Neural cell (in vitro differentiated cells): ENCODE results near the gene TRAPPC2L. TPM values are rescaled to one million over a fixed set of nuclear protein-coding genes. Genes with fewer than 3 reads are reported as not detected.

Experiments used
- H2AFZ ChIP-seq: fragments of 200-600, 300-800 bp; sonication (generic), shearing (Covaris generic); 2 replicates; pipeline ENCODE4 v1.6.0; 2014; ENCODE audit warnings: low read depth, mild to moderate bottlenecking, antibody characterized with exemption, low read length, moderate library complexity
- H3F3A ChIP-seq: fragments of 200-600 bp; shearing (Covaris generic); 2 replicates; pipeline ENCODE4 v1.6.1; 2016; ENCODE audit warnings: mild to moderate bottlenecking, moderate library complexity, mixed read lengths, antibody characterized with exemption, low read length; ENCODE audit not compliant: insufficient read depth, poor library complexity, severe bottlenecking
- H3K27ac ChIP-seq: fragments of 200-600, 300-800 bp; sonication (generic), shearing (Covaris generic); 2 replicates; pipeline ENCODE4 v1.5.1; 2014; ENCODE audit warnings: mild to moderate bottlenecking, low read length, moderate library complexity
- H3K27me3 ChIP-seq: fragments of 300-800, 200-600 bp; sonication (generic), shearing (Covaris generic); 2 replicates; pipeline ENCODE4 v1.6.0; 2014; ENCODE audit warnings: mild to moderate bottlenecking, low read depth, low read length, moderate library complexity; ENCODE audit not compliant: insufficient read depth
- H3K36me3 ChIP-seq: fragments of 300-800, 200-600 bp; sonication (generic), shearing (Covaris generic); 2 replicates; pipeline ENCODE4 v1.5.1; 2014; ENCODE audit warnings: mild to moderate bottlenecking, antibody characterized with exemption, low read length, moderate library complexity; ENCODE audit not compliant: insufficient read depth
- H3K4me2 ChIP-seq: fragments of 300-800, 200-600 bp; sonication (generic), shearing (Covaris generic); 2 replicates; pipeline ENCODE4 v1.6.0; 2014; ENCODE audit warnings: mild to moderate bottlenecking, low read length
- H3K4me3 ChIP-seq: fragments of 300-800, 200-600 bp; sonication (generic), shearing (Covaris generic); 2 replicates; pipeline ENCODE4 v1.5.1; 2014; ENCODE audit warnings: mild to moderate bottlenecking, low read length, moderate library complexity
- H3K79me2 ChIP-seq: fragments of 200-600 bp; shearing (Covaris generic); replicated peaks from 2 replicates; pipeline ENCODE4 v1.6.0; 2014; ENCODE audit warnings: mild to moderate bottlenecking, low read length, moderate library complexity; ENCODE audit not compliant: insufficient read depth
- H3K9ac ChIP-seq: fragments of 300-800, 200-600 bp; sonication (generic), shearing (Covaris generic); 2 replicates; pipeline ENCODE4 v1.6.1; 2016; ENCODE audit warnings: mild to moderate bottlenecking, low read length, mixed read lengths
- H3K9me2 ChIP-seq: fragments of 200-600 bp; shearing (Covaris generic); 2 replicates; pipeline ENCODE4 v1.6.1; 2016; ENCODE audit warnings: mild to moderate bottlenecking, low read length, mixed read lengths; ENCODE audit not compliant: insufficient read depth
- H3K9me3 ChIP-seq: fragments of 200-600, 300-800 bp; sonication (generic), shearing (Covaris generic); 2 replicates; pipeline ENCODE4 v1.6.1; 2016; ENCODE audit warnings: mild to moderate bottlenecking, mixed run types, low read length, moderate library complexity, mixed read lengths
- H4K20me1 ChIP-seq: fragments of 200-600 bp; shearing (Covaris generic); 2 replicates; pipeline ENCODE4 v1.6.1; 2016; ENCODE audit warnings: mild to moderate bottlenecking, mixed run types; ENCODE audit not compliant: insufficient read depth
- EP300 ChIP-seq: fragments of 450-650 bp; conservative IDR thresholded peaks from 2 replicates; pipeline ENCODE4 v1.6.1; 2014; ENCODE audit warnings: antibody characterized with exemption, mild to moderate bottlenecking, moderate library complexity; ENCODE audit not compliant: poor library complexity, severe bottlenecking
- EZH2 ChIP-seq: fragments of 200-600, 300-800 bp; shearing (Covaris generic), sonication (generic); IDR thresholded peaks from 2 replicates; pipeline ENCODE4 v1.6.1; 2014; ENCODE audit warnings: antibody characterized with exemption, low read length, borderline replicate concordance, mild to moderate bottlenecking; ENCODE audit not compliant: insufficient read depth, poor library complexity, severe bottlenecking
- MXI1 ChIP-seq: fragments of 450-650 bp; conservative IDR thresholded peaks from 2 replicates; pipeline ENCODE4 v1.6.1; 2014; ENCODE audit warnings: antibody characterized with exemption, mild to moderate bottlenecking; ENCODE audit not compliant: poor library complexity, severe bottlenecking
- POLR2AphosphoS5 ChIP-seq: IDR thresholded peaks from 2 replicates; pipeline ENCODE4 v1.6.1; 2012
- RAD21 ChIP-seq: fragments of 450-650 bp; conservative IDR thresholded peaks from 2 replicates; pipeline ENCODE4 v1.6.1; 2014; ENCODE audit warnings: antibody characterized with exemption, mild to moderate bottlenecking, moderate library complexity
- SMC3 ChIP-seq: fragments of 450-650 bp; conservative IDR thresholded peaks from 2 replicates; pipeline ENCODE4 v1.6.1; 2014; ENCODE audit warnings: antibody characterized with exemption, mild to moderate bottlenecking, moderate library complexity; ENCODE audit not compliant: poor library complexity
- TAF1 ChIP-seq: IDR thresholded peaks from 2 replicates; pipeline ENCODE4 v1.6.1; 2012; ENCODE audit warnings: low read depth
- polyA plus RNA-seq: library from polyadenylated mRNA; depleted of rRNA; stranded (reverse); fragments of >200 nt; gene quantifications from 2 replicates; pipeline ENCODE4 v1.2.3, GENCODE V29; 2014
- TF ChIP-seq, protein P1 (sequence below): fragments of 450-650 bp; IDR thresholded peaks from 2 replicates; pipeline ENCODE4 v1.5.1; 2014; ENCODE audit warnings: antibody characterized with exemption, mild to moderate bottlenecking, moderate library complexity; ENCODE audit not compliant: poor library complexity, severe bottlenecking
- TF ChIP-seq, protein P2 (sequence below): IDR thresholded peaks from 2 replicates; pipeline ENCODE4 v1.6.1; 2012; ENCODE audit warnings: borderline replicate concordance

TRAPPC2L gene
- polyA plus RNA-seq, 1 donor from 2014 or later: 70.2 TPM

DNA sequence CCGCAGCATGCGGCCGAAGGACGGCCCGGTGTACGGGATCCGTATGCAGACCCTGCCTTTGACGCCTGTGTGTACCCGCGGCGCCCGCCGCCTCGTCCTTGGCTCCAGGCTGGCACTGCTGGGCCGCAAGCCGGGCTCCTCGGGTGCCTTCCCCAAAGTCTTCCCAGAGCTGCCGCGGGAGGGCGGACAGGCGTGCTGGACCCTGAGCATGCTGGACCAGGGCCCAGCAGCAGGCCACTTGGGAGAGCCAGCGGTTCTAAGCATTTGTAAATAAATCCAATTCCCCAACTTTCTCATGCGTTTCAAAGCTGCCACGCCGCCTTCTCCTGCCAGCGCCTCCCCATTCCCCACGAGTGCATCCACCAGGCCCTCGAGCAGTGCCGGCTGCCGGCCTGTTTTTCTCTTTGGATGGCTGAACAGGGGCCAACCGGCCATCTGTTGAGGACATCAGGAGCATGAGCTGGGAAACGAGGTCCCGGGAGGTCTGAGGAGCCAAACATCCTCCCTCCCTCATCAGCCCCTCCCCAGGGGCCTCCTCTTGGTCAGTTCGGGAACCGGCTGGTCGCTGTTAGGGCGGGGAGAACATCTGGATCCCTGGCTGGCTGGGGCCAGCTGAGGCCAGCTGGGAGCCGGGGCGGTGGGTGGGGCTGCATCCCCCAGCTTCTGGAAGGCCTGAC lies 30.1 kb downstream of the TRAPPC2L start:
- Histone ChIP-seq H3K27ac (no peak overlapping the region), H3F3A (no peaks in the 10 kb centered on the region), H3K9me2 (no peaks in the 10 kb centered on the region), H4K20me1 (no peaks in the 10 kb centered on the region), H3K4me2 (no peak overlapping the region), H3K36me3 (no peaks in the 10 kb centered on the region), H3K27me3 (no peaks in the 10 kb centered on the region), H3K4me3 (no peak overlapping the region), H3K9ac (no peak overlapping the region), H3K9me3 (no peaks in the 10 kb centered on the region), H2AFZ (no peak overlapping the region), H3K79me2 (no peaks in the 10 kb centered on the region)
- TF ChIP-seq, protein P1, sequence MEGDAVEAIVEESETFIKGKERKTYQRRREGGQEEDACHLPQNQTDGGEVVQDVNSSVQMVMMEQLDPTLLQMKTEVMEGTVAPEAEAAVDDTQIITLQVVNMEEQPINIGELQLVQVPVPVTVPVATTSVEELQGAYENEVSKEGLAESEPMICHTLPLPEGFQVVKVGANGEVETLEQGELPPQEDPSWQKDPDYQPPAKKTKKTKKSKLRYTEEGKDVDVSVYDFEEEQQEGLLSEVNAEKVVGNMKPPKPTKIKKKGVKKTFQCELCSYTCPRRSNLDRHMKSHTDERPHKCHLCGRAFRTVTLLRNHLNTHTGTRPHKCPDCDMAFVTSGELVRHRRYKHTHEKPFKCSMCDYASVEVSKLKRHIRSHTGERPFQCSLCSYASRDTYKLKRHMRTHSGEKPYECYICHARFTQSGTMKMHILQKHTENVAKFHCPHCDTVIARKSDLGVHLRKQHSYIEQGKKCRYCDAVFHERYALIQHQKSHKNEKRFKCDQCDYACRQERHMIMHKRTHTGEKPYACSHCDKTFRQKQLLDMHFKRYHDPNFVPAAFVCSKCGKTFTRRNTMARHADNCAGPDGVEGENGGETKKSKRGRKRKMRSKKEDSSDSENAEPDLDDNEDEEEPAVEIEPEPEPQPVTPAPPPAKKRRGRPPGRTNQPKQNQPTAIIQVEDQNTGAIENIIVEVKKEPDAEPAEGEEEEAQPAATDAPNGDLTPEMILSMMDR: no peak

DNA sequence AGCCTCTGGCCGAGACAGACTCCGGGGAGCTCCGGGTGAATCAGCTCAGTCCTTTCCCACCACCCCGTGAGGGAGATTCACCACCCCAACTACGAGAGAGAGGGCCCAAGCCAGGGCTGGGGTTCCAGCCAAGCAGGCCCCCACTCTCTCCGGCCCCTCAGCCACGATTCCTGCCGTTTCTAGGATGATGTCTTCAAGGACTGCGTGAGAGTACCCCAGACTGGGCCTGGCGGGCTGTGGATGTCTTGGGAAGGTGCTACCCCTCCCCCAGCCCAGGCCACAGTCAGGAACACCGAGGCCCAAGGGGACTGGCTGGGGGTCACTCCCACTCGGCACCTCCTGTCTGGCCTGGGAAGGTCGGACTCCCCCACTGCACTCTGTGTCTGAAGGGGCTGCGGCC lies 31.1 kb downstream of the TRAPPC2L start:
- Histone ChIP-seq H3F3A (no peaks in the 10 kb centered on the region), H3K9me3 (no peaks in the 10 kb centered on the region), H3K27me3 (no peaks in the 10 kb centered on the region), H3K9ac (no peak overlapping the region), H3K4me2 (no peak overlapping the region), H2AFZ (no peak overlapping the region), H3K79me2 (no peaks in the 10 kb centered on the region), H3K27ac (no peak overlapping the region), H3K36me3 (no peaks in the 10 kb centered on the region), H4K20me1 (no peaks in the 10 kb centered on the region), H3K9me2 (no peaks in the 10 kb centered on the region), H3K4me3 (no peak overlapping the region)
- TF ChIP-seq, protein P1: no peak
- TF ChIP-seq EZH2 (no peak), SMC3 (no peak), TAF1 (no peak), POLR2AphosphoS5 (no peak), EP300 (no peak), RAD21 (no peak), MXI1 (no peak)
- TF ChIP-seq, protein P2, sequence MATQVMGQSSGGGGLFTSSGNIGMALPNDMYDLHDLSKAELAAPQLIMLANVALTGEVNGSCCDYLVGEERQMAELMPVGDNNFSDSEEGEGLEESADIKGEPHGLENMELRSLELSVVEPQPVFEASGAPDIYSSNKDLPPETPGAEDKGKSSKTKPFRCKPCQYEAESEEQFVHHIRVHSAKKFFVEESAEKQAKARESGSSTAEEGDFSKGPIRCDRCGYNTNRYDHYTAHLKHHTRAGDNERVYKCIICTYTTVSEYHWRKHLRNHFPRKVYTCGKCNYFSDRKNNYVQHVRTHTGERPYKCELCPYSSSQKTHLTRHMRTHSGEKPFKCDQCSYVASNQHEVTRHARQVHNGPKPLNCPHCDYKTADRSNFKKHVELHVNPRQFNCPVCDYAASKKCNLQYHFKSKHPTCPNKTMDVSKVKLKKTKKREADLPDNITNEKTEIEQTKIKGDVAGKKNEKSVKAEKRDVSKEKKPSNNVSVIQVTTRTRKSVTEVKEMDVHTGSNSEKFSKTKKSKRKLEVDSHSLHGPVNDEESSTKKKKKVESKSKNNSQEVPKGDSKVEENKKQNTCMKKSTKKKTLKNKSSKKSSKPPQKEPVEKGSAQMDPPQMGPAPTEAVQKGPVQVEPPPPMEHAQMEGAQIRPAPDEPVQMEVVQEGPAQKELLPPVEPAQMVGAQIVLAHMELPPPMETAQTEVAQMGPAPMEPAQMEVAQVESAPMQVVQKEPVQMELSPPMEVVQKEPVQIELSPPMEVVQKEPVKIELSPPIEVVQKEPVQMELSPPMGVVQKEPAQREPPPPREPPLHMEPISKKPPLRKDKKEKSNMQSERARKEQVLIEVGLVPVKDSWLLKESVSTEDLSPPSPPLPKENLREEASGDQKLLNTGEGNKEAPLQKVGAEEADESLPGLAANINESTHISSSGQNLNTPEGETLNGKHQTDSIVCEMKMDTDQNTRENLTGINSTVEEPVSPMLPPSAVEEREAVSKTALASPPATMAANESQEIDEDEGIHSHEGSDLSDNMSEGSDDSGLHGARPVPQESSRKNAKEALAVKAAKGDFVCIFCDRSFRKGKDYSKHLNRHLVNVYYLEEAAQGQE: no peak
